Measurements from ENCODE around the gene CDIPT. TPM values are rescaled to one million over a fixed set of nuclear protein-coding genes. Genes with fewer than 3 reads are reported as not detected.

CDIPT gene
- total RNA-seq, 1 donor from 2014 or later = 68.6 TPM

GRCh38 chr16:29909391-29909790 lies 46.4 kb upstream of the CDIPT start:
- H3K27me3 ChIP-seq (ENCODE audit: low read depth) = no peaks in the 10 kb centered on the region
- H3K27ac ChIP-seq (replicated peaks) = no peak overlapping the region
- H3K4me3 ChIP-seq = no peak overlapping the region
- intact Hi-C loops (cut with micrococcal nuclease) = no loop called here
- H3K4me1 ChIP-seq = no peaks in the 10 kb centered on the region
- H3K9me3 ChIP-seq (replicated peaks) = no peaks in the 10 kb centered on the region
- TF ChIP-seq CTCF (IDR thresholded peaks at IDR 0.05; ENCODE audit: borderline replicate concordance) = no peak
- no peak for DNase-seq
- H3K36me3 ChIP-seq = no peaks in the 10 kb centered on the region

GRCh38 chr16:29908719-29909220 lies 45.7 kb upstream of the CDIPT start:
- H3K4me3 ChIP-seq = no peak overlapping the region

GRCh38 chr16:29907973-29908372 lies 44.9 kb upstream of the CDIPT start:
- no peaks in the 10 kb centered on the region for H3K27me3 ChIP-seq (ENCODE audit: low read depth)
- no peak overlapping the region for H3K27ac ChIP-seq (replicated peaks)
- intact Hi-C loops (cut with micrococcal nuclease) = no loop called here
- no peak overlapping the region for H3K4me3 ChIP-seq
- no peaks in the 10 kb centered on the region for H3K4me1 ChIP-seq
- H3K9me3 ChIP-seq (replicated peaks) = no peaks in the 10 kb centered on the region
- no peaks in the 10 kb centered on the region for H3K36me3 ChIP-seq
- DNase-seq = no peak
- no peak for TF ChIP-seq CTCF (IDR thresholded peaks at IDR 0.05; ENCODE audit: borderline replicate concordance)

More at GRCh38 chr16:29908719-29909220, 45.7 kb upstream of the CDIPT start:
- H3K27ac ChIP-seq (replicated peaks) = no peak overlapping the region
- intact Hi-C loops (cut with micrococcal nuclease) = no loop called here
- DNase-seq = no peak
- no peaks in the 10 kb centered on the region for H3K4me1 ChIP-seq
- H3K27me3 ChIP-seq (ENCODE audit: low read depth) = no peaks in the 10 kb centered on the region
- H3K36me3 ChIP-seq = no peaks in the 10 kb centered on the region
- TF ChIP-seq CTCF (IDR thresholded peaks at IDR 0.05; ENCODE audit: borderline replicate concordance) = no peak
- H3K9me3 ChIP-seq (replicated peaks) = no peaks in the 10 kb centered on the region

DNA sequence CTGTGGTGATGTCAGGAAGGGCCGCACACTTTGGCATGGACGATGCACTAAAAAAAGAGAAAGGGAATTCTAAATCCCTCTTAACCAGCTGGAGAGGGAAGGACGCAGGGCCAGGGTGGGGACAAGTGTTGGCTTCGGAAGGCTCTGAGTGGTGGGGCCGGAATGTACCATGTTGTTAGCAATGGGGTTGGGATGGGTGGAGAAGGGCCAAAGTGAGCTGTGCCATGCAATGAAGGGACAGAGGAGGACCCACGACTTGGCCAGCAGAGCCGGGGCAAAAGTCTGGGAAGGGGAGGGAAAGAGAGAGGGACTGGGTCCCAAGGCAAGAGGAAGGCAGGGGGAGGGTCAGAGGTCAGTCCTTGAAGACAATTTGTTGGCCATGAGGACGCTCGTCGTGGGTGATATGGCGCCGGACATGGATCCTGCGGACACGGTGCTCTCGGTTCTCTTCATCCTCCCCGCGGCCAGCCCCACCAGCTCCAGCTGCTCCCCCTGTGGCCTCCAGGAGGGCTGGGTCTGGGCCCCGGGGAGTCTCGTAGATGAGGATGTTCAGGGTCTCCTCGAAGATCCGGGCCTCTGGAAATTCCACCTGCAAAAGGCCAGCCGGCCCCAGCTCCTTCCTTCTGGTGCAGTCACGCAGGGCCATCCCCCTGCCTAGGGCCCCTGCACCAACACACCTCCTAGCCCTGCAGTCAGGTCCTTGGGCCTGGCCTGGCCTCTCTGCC lies 43.7 kb upstream of the CDIPT start:
- TF ChIP-seq CTCF (IDR thresholded peaks at IDR 0.05; ENCODE audit: borderline replicate concordance) = no peak
- H3K4me3 ChIP-seq = no peak overlapping the region
- H3K4me1 ChIP-seq = no peaks in the 10 kb centered on the region
- peaks cover 8% of the 10 kb centered on the region for H3K27me3 ChIP-seq (ENCODE audit: low read depth)
- intact Hi-C loops (cut with micrococcal nuclease) = no loop called here
- H3K36me3 ChIP-seq = no peaks in the 10 kb centered on the region
- H3K27ac ChIP-seq (replicated peaks) = no peak overlapping the region
- H3K9me3 ChIP-seq (replicated peaks) = no peaks in the 10 kb centered on the region
- no peak for DNase-seq

DNA sequence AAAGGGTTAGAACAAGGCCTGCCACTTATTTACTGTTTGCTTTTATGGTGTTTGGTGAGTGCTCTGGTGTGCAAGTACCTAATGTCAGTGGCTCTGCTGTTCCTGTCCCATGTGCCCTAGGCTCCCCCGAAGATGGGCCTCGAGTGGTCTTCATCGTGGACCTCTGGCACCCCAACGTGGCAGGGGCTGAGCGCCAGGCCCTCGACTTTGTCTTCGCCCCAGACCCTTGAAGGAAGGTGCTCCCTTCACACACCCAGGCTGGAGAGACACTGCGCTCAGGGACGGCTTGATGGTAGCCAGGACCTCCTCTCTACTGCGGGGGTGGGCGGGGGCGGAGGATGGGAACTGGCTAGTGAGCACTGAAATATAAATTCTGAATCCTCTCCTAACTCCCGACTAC lies 42.6 kb upstream of the CDIPT start:
- H3K27me3 ChIP-seq (ENCODE audit: low read depth) = peaks cover 18% of the 10 kb centered on the region
- intact Hi-C loops (cut with micrococcal nuclease) = no loop called here
- H3K4me1 ChIP-seq = peaks cover 2% of the 10 kb centered on the region
- no peak for TF ChIP-seq CTCF (IDR thresholded peaks at IDR 0.05; ENCODE audit: borderline replicate concordance)
- H3K36me3 ChIP-seq = no peaks in the 10 kb centered on the region
- no peak overlapping the region for H3K27ac ChIP-seq (replicated peaks)
- DNase-seq = no peak
- no peak overlapping the region for H3K4me3 ChIP-seq
- no peaks in the 10 kb centered on the region for H3K9me3 ChIP-seq (replicated peaks)

Measured in left ventricle myocardium inferior (tissue), 1 donor.